ENCODE measurements around the gene PCDHGC5.

- no peak for TF ChIP-seq EZH2phosphoT487 (IDR thresholded peaks at IDR 0.05; ENCODE audit: insufficient read depth, low read depth)
- no peak for TF ChIP-seq EZH2 (IDR thresholded peaks at IDR 0.05; ENCODE audit: insufficient read depth, poor library complexity, severe bottlenecking)
Observed at GRCh38 chr5:141439411-141440141, 49.3 kb upstream of the PCDHGC5 start.
